ENCODE results near the gene CHRNA3.

CHRNA3 gene

DNA sequence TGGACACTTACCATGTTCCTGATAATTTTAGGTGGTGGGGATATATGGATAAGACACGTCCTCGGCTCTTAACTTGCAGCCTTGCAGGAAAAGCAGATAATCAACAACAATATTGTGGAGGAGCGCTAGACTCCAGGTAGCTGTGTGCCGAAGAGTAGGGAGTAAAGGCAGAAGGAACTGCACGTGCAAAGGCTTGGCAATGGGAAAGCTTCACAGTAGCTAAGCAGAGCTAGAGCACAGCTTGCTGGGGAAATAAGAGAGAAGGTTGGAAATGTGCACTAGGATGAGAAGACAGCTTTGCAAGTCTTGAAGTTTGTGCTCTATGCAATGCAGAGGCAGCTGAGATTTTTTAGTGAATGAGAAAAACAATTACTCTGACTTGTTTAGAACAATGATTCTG is 68.2 kb downstream of the CHRNA3 start:
- DNase-seq = no peak

DNA sequence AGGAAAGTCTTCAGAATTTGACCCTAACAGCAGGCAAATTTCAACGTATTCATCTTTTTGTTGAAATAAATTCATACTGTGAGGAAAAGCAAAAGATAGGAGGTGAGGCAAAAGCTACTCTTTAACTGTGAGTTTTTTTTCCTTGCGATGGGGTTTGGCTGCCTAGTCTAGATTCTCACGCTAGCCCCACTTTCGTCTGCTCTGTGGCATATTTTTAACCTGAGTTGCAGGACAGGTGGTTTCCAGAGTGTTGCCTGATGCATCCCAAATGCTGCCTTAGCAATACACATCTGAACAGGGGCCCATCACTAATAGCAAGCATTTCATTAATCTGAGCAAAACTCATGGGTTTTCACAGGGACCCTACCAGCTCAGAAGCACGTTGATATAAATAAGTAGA is 68.9 kb downstream of the CHRNA3 start:
- DNase-seq = no peak

DNA sequence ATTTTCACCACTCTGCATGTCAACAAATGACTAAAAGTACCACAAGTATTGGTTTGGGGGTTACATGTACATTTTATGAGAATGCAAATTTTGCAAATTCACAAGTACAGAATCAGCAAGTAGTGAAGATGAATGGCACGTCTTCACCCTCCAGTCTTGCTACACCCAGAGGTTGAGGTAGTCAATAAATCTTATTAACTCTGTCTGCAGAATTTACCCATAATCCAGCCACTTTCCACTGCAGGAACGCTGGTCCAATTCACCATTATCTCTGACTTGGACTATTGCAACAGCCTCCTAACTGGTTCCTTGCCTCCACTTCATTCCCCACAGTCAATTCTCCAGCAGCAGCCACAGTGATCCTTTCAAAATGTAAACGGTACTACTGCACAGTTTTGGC is 70.0 kb downstream of the CHRNA3 start:
- no peak for DNase-seq

DNA sequence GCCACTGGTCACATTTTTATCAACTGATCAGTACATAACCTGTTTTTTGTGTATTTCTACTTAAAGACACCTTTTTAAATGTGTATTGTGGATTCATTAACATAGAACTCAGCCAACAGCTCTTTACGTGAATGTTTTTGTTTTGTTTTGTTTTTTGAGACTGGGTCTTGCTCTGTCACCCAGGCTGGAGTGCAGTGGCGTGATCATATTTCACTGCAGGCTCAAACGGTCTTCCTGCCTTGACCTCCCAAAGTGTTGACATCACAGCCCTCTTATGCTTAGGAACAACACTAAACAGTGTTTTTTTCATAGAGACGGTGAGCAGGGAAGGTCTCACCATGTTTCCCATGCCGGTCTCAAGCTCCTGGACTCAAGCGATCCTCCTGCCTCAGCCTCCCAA is 70.6 kb downstream of the CHRNA3 start:
- no peak for DNase-seq
